ENCODE data around the gene CD101. TPM values are rescaled to one million over a fixed set of nuclear protein-coding genes. Genes with fewer than 3 reads are reported as not detected.

The CD101 gene
- total and polyA plus RNA-seq, 2 of the 8 experiments (the other 6 are each of a cell fraction or from before 2014, with no cell fraction given): 1.1 to 1.2 TPM

- no peak overlapping the region for H3K14ac ChIP-seq (ENCODE audit: insufficient read length)
- H2BK5ac ChIP-seq (ENCODE audit: low read depth, low read length): no peak overlapping the region
- no peak overlapping the region for H2BK15ac ChIP-seq (ENCODE audit: low read length)
- no peak overlapping the region for H2AFZ ChIP-seq (ENCODE audit: low read length)
- H3K23ac ChIP-seq (ENCODE audit: insufficient read length): no peak overlapping the region
- H3K4me1 ChIP-seq (replicated peaks in 1 of 4; ENCODE audit: control insufficient read depth in 3 of 4, insufficient read depth in 4 of 4, low read length in 3 of 4): peaks cover 0 to 4% (median 1%) of the 10 kb centered on the region in 4 experiments; a peak in 2 of 7 replicates
- H3K79me2 ChIP-seq (ENCODE audit: control insufficient read depth in 1 of 2, insufficient read depth in 2 of 2, low read length in 2 of 2): no peaks in the 10 kb centered on the region
- no peaks in the 10 kb centered on the region for H4K20me1 ChIP-seq (replicated peaks in 1 of 2; ENCODE audit: control insufficient read depth in 1 of 2, insufficient read depth in 2 of 2, low read length in 2 of 2)
- no peak overlapping the region for H2AK5ac ChIP-seq (ENCODE audit: low read depth, low read length)
- 86% methylated on average over 3 of the region's 3 CpGs; no CpG with 5 or more reads in 1 of the 2 experiments for WGBS, 2 experiments (ENCODE audit: extremely low coverage in 1 of 2, insufficient coverage in 1 of 2, insufficient read length in 1 of 2, insufficient replicate concordance in 2 of 2, low coverage in 1 of 2, low lambda C conversion rate in 2 of 2, missing lambda C conversion rate in 1 of 2)
- H4K8ac ChIP-seq (ENCODE audit: extremely low read depth, insufficient read depth, low read length): peak overlapping the region; percentile 3; the same call in 1 of the 2 replicates
- H3K9ac ChIP-seq (replicated peaks in 1 of 4; ENCODE audit: extremely low read depth in 1 of 4, low read depth in 3 of 4, low read length in 3 of 4): no peak overlapping the region
- ChIA-PET CTCF (ENCODE audit: partially characterized antibody) (interaction anchor here (1.0 to 1.6 kb wide), 4 partner anchors 28 to 277 kb away, joined by 3 to 6 read pairs (median 4); no protein-coding TSS in a partner anchor), POLR2A (ENCODE audit: partially characterized antibody) (no interaction called here)
- DNase-seq (ENCODE audit: low read depth in 1 of 2, low spot score in 2 of 2) (no peak), FAIRE-seq (no peak)
- H3K18ac ChIP-seq (ENCODE audit: extremely low read depth, low read length): no peak overlapping the region
- H3K36me3 ChIP-seq (ENCODE audit: control insufficient read depth in 2 of 4, insufficient read depth in 4 of 4, low read length in 3 of 4): no peaks in the 10 kb centered on the region
- no peak overlapping the region for H4K5ac ChIP-seq (ENCODE audit: insufficient read length, low read depth, low read length)
- no peak overlapping the region for H2BK120ac ChIP-seq (replicated peaks; ENCODE audit: low read depth, low read length)
- H3K23me2 ChIP-seq (ENCODE audit: low read depth, low read length): no peaks in the 10 kb centered on the region
- H2BK20ac ChIP-seq (ENCODE audit: low read length): no peak overlapping the region
- H3K56ac ChIP-seq (replicated peaks; ENCODE audit: insufficient read length, low read depth, low read length): no peak overlapping the region
- no peaks in the 10 kb centered on the region for H3K27me3 ChIP-seq (replicated peaks in 1 of 4; ENCODE audit: control insufficient read depth in 3 of 4, extremely low read depth in 1 of 4, insufficient read depth in 3 of 4, low read length in 3 of 4)
- no peak overlapping the region for H2BK12ac ChIP-seq (ENCODE audit: low read depth, low read length)
- no peak overlapping the region for H4K91ac ChIP-seq (replicated peaks; ENCODE audit: insufficient read length, low read length)
- H3K4me3 ChIP-seq (ENCODE audit: extremely low read depth in 1 of 4, insufficient read depth in 2 of 4, low read depth in 3 of 4, low read length in 4 of 4): no peak overlapping the region
- no peaks in the 10 kb centered on the region for H3K9me3 ChIP-seq (ENCODE audit: insufficient read depth in 2 of 2, low read depth in 1 of 2, low read length in 1 of 2)
- H3K4ac ChIP-seq (replicated peaks; ENCODE audit: insufficient read length, low read depth, low read length): no peak overlapping the region
- no peaks in the 10 kb centered on the region for H3K79me1 ChIP-seq (ENCODE audit: low read depth, low read length)
- H3K27ac ChIP-seq (ENCODE audit: low read depth, low read length): no peak overlapping the region
- no peak overlapping the region for H3K4me2 ChIP-seq (ENCODE audit: insufficient read depth in 1 of 2, low read depth in 2 of 2, low read length in 2 of 2)
- no peak; a peak in 1 of 4 replicates for TF ChIP-seq RAD21 (IDR thresholded peaks at IDR 0.05 in 1 of 2, conservative IDR thresholded peaks at IDR 0.05 in 1 of 2; ENCODE audit: low read depth in 2 of 2, low read length in 2 of 2)
- no peak for TF ChIP-seq TCF12 (IDR thresholded peaks at IDR 0.05; ENCODE audit: low read depth, low read length)
- TF ChIP-seq SIN3A (conservative IDR thresholded peaks at IDR 0.05 in 1 of 2, IDR thresholded peaks at IDR 0.05 in 1 of 2; ENCODE audit: low read depth in 1 of 2, low read length in 2 of 2): no peak
- TF ChIP-seq TBP (IDR thresholded peaks at IDR 0.05; ENCODE audit: low read depth, low read length): no peak
- TF ChIP-seq RXRA (IDR thresholded peaks at IDR 0.05; ENCODE audit: insufficient read depth, low read depth, low read length): no peak
- TF ChIP-seq EZH2 (IDR thresholded peaks at IDR 0.05; ENCODE audit: low read depth, low read length, severe bottlenecking): no peak
- no peak for TF ChIP-seq BRCA1 (IDR thresholded peaks at IDR 0.05; ENCODE audit: low read depth, low read length)
- TF ChIP-seq BACH1 (IDR thresholded peaks at IDR 0.05; ENCODE audit: low read length): no peak
- no peak for TF ChIP-seq KDM4A (IDR thresholded peaks at IDR 0.05; ENCODE audit: low read depth, low read length, severe bottlenecking)
- no peak for TF ChIP-seq USF2 (IDR thresholded peaks at IDR 0.05; ENCODE audit: low read length)
- no peak for TF ChIP-seq EGR1 (IDR thresholded peaks at IDR 0.05; ENCODE audit: borderline replicate concordance, low read depth, low read length)
- TF ChIP-seq HDAC2 (IDR thresholded peaks at IDR 0.05; ENCODE audit: borderline replicate concordance in 1 of 2, low read depth in 2 of 2, low read length in 2 of 2): no peak
These were observed 9.8 kb downstream of the CD101 start for GRCh38 chr1:117011334-117011733.
